Right lobe of liver (tissue), 6 donors: Measurements from ENCODE around the gene EIF6. TPM values are rescaled to one million over a fixed set of nuclear protein-coding genes. Genes with fewer than 3 reads are reported as not detected.

Experiments
- ATAC-seq, 4 donors: fragments of 200-7000 bp; cut with Tn5 transposase; one replicate each; pipeline ENCODE4 v1.9.1; 2020; ENCODE audit warnings: mild to moderate bottlenecking in 4 of 4, moderate library complexity in 4 of 4
- DNase-seq, 3 donors: peaks; one replicate each; pipeline ENCODE4 v3.0.0-alpha.2; 2020
- H3K27ac ChIP-seq, 3 donors: fragments of 200-600 bp; one replicate each; pipeline ENCODE4 v1.8.0; 2022
- H3K27me3 ChIP-seq, 2 donors: fragments of 200-600 bp; one replicate each; pipeline ENCODE4 v1.8.0; 2022
- H3K36me3 ChIP-seq, 4 donors: fragments of 200-600 bp; sonication (generic) in 1 of 4; one replicate each; pipeline versions ENCODE4 v1.5.1 to v1.8.0; 2017 to 2022; ENCODE audit warnings: control low read depth in 1 of 4
- H3K4me1 ChIP-seq, 4 donors: fragments of 200-600 bp; sonication (generic) in 1 of 4; one replicate each; pipeline versions ENCODE4 v1.5.1 to v1.8.0; 2017 to 2022; ENCODE audit warnings: control low read depth in 1 of 4
- H3K4me3 ChIP-seq, 3 donors: fragments of 200-600 bp; one replicate each; pipeline ENCODE4 v1.8.0; 2022
- H3K9me3 ChIP-seq, 4 donors: fragments of 200-600 bp; sonication (generic) in 1 of 4; one replicate each; pipeline versions ENCODE4 v1.5.1 to v1.8.0; 2017 to 2022; ENCODE audit warnings: control low read depth in 1 of 4
- CTCF ChIP-seq, 4 donors: fragments of 200-600 bp in 3 of 4; fragments of 450-650 bp in 1 of 4; IDR thresholded peaks; one replicate each; pipeline versions ENCODE4 v1.5.1 to v1.8.0; 2016 to 2022; ENCODE audit warnings: antibody characterized with exemption in 4 of 4, mild to moderate bottlenecking in 2 of 4
- POLR2A ChIP-seq: fragments of 450-650 bp; IDR thresholded peaks from one replicate; pipeline ENCODE4 v1.6.1; 2017; ENCODE audit warnings: antibody characterized with exemption, mild to moderate bottlenecking
- WGBS: methylation state at CpG from one replicate; pipeline ENCODE4 v1.1.6; 2018; ENCODE audit warnings: low coverage, low lambda C conversion rate; ENCODE audit not compliant: insufficient coverage; ENCODE audit errors: missing lambda C conversion rate; 5-methylcytosine and 5-hydroxymethylcytosine counted together
- intact Hi-C, 2 donors: fragments of 100-400 bp; cut with DNase I; formaldehyde crosslinking; loops; one replicate each; pipeline versions ENCODE4 v1.11.2 to v1.14.1; 2022
- total RNA-seq, 6 experiments: library from RNA; depleted of rRNA in 2 of 6; stranded (reverse); fragments of >200 nt in 2 of 6; fragmentation: NEBNext Ultra II Directional in 3 of 6; extraction: Animal tissue kit (Norgen Biotek cat#: 25700) in 3 of 6; gene quantifications; one replicate each; pipeline versions ENCODE4 v1.1.0 to v1.2.4, GENCODE V29; 2016 to 2023
- donor health status: DM: no; HTN: yes; CAD: no.
- donor health status: DM: no; HTN: no; CAD: no.
- donor health status: DM: no; HTN: no; CAD: no.
- donor health status: DM: no; HTN: yes; CAD: no.
- donor health status: DM: no; HTN: yes; CAD: no.

EIF6 gene
- total RNA-seq, 6 experiments from 2014 or later: 73.6 to 131 (median 83.3) TPM

GRCh38 chr20:35286077-35286898 is 1.7 kb upstream of the EIF6 start:
- no peaks in the 10 kb centered on the region for H3K27me3 ChIP-seq
- H3K4me3 ChIP-seq: peak overlapping the region in 1 of 3 donors; percentile 11
- intact Hi-C loops: no loop called here
- H3K36me3 ChIP-seq: peaks cover 0 to 14% (median 0%) of the 10 kb centered on the region in 4 donors
- H3K9me3 ChIP-seq: no peaks in the 10 kb centered on the region
- H3K4me1 ChIP-seq: peaks cover 0 to 27% (median 13%) of the 10 kb centered on the region in 4 donors
- TF ChIP-seq POLR2A: no peak
- TF ChIP-seq CTCF (IDR thresholded peaks at IDR 0.05): no peak
- DNase-seq: peak in 1 of 3 donors; percentile 73
- H3K27ac ChIP-seq: peak overlapping the region; percentile 48 to 84 (median 55)
- WGBS: 89% methylated on average over 5 of the region's 12 CpGs
- ATAC-seq: peak; percentile 65 to 77 (median 74)

GRCh38 chr20:35285806-35286076 is 1.2 kb upstream of the EIF6 start:
- H3K27ac ChIP-seq: peak overlapping the region; percentile 48 to 84 (median 55)
- 27% methylated on average over 5 of the region's 5 CpGs for WGBS
- ATAC-seq: peak in 2 of 4 donors; percentile 1 to 6

GRCh38 chr20:35284992-35285805 is 627 bp upstream of the EIF6 start:
- no peak for DNase-seq
- Histone ChIP-seq H3K27ac (peak overlapping the region; percentile 67 to 84 (median 80)), H3K4me3 (peak overlapping the region; percentile 95 to 99 (median 98)), H3K27me3 (no peaks in the 10 kb centered on the region), H3K9me3 (no peaks in the 10 kb centered on the region), H3K4me1 (peaks cover 0 to 27% (median 13%) of the 10 kb centered on the region in 4 donors), H3K36me3 (peaks cover 0 to 22% (median 3%) of the 10 kb centered on the region in 4 donors)
- intact Hi-C loops: no loop called here
- ATAC-seq: peak; percentile 2 to 6 (median 4)
- TF ChIP-seq CTCF (IDR thresholded peaks at IDR 0.05) (no peak), POLR2A (no peak)
- WGBS: 23% methylated on average over 16 of the region's 19 CpGs

More at GRCh38 chr20:35285806-35286076, 1.2 kb upstream of the EIF6 start:
- H3K27me3 ChIP-seq: no peaks in the 10 kb centered on the region
- peaks cover 0 to 27% (median 13%) of the 10 kb centered on the region in 4 donors for H3K4me1 ChIP-seq
- intact Hi-C loops: no loop called here
- peak overlapping the region in 1 of 3 donors; percentile 99 for H3K4me3 ChIP-seq
- TF ChIP-seq POLR2A (no peak), CTCF (IDR thresholded peaks at IDR 0.05) (no peak)
- no peak for DNase-seq
- no peaks in the 10 kb centered on the region for H3K9me3 ChIP-seq
- H3K36me3 ChIP-seq: peaks cover 0 to 16% (median under 1%) of the 10 kb centered on the region in 4 donors

GRCh38 chr20:35283441-35284266 is 918 bp downstream of the EIF6 start:
- H3K27ac ChIP-seq: peak overlapping the region; percentile 67 to 84 (median 80)
- H3K27me3 ChIP-seq: no peaks in the 10 kb centered on the region
- 29% methylated on average over 6 of the region's 24 CpGs for WGBS
- TF ChIP-seq CTCF (IDR thresholded peaks at IDR 0.05): no peak
- TF ChIP-seq POLR2A: no peak
- H3K4me1 ChIP-seq: peaks cover 0 to 27% (median 13%) of the 10 kb centered on the region in 4 donors
- DNase-seq (no peak), ATAC-seq (no peak)
- no peaks in the 10 kb centered on the region for H3K9me3 ChIP-seq
- intact Hi-C loops: no loop called here
- peaks cover 0 to 37% (median 11%) of the 10 kb centered on the region in 4 donors for H3K36me3 ChIP-seq
- peak overlapping the region; percentile 95 to 99 (median 98) for H3K4me3 ChIP-seq
